ENCODE data around the gene RTKN.

The RTKN gene

DNA sequence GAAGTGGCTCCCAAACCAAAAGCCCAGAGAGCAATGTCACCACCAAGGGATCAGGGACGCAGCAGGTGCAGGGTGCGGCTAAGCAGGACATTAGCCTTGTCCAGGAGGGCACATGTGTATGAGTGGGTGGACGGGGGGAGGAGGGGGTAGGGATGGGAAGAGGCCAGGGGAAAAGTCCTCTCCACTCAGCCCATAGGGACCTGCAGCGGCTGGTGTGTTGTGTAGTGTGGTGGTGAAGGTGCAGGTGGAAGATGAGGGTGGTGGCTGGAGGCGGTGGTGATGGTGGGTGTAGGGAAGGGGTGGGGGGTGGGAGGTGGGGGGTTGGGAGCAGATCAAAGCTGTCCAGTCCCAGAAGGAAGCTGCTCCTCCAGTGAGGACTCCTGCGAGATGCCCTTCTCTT lies 24.0 kb downstream of the RTKN start:
- TF ChIP-seq ZC3H10 (CRISPR knock-in tag; IDR thresholded peaks at IDR 0.05) = no peak
- no peak for TF ChIP-seq ZNF70 (CRISPR knock-in tag; IDR thresholded peaks at IDR 0.05)
- no peak for TF ChIP-seq ISL1 (CRISPR knock-in tag; IDR thresholded peaks at IDR 0.05)
- no peak for TF ChIP-seq BACH2 (CRISPR knock-in tag; IDR thresholded peaks at IDR 0.05; ENCODE audit: borderline replicate concordance)
- no peak for ATAC-seq

DNA sequence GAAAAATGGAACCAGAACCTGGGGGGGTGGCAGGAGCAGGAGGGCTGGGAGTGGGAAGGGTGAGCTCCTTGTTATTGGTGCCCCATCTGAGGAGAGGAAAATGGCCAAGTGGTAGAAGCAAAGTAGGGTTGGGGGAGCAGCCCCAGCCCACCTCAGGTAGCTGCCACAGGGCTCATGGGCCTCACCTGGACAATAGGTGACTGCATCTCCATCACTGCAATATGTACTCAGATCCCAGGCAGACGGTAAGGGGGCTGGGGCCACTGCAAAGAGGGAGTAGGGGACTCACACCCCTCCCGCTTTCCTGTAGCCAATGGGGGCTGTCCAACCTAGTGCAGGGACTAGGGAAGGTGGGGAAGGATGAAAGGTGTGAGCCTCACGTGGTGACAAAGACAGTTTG lies 24.5 kb downstream of the RTKN start:
- no peak for TF ChIP-seq RARB (CRISPR knock-in tag; IDR thresholded peaks at IDR 0.05)
- no peak for TF ChIP-seq SNAI2 (CRISPR knock-in tag; IDR thresholded peaks at IDR 0.05)
- TF ChIP-seq ISL1 (CRISPR knock-in tag; IDR thresholded peaks at IDR 0.05) = no peak
- TF ChIP-seq CSDC2 (CRISPR knock-in tag; IDR thresholded peaks at IDR 0.05) = no peak
- TF ChIP-seq TCF4 (CRISPR knock-in tag; IDR thresholded peaks at IDR 0.05; ENCODE audit: borderline replicate concordance) = no peak
- no peak for TF ChIP-seq ARNTL (CRISPR knock-in tag; IDR thresholded peaks at IDR 0.05; ENCODE audit: borderline replicate concordance, low read depth)
- TF ChIP-seq, protein P1, sequence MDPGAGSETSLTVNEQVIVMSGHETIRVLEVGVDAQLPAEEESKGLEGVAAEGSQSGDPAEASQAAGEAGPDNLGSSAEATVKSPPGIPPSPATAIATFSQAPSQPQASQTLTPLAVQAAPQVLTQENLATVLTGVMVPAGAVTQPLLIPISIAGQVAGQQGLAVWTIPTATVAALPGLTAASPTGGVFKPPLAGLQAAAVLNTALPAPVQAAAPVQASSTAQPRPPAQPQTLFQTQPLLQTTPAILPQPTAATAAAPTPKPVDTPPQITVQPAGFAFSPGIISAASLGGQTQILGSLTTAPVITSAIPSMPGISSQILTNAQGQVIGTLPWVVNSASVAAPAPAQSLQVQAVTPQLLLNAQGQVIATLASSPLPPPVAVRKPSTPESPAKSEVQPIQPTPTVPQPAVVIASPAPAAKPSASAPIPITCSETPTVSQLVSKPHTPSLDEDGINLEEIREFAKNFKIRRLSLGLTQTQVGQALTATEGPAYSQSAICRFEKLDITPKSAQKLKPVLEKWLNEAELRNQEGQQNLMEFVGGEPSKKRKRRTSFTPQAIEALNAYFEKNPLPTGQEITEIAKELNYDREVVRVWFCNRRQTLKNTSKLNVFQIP (CRISPR knock-in tag; IDR thresholded peaks at IDR 0.05; ENCODE audit: borderline replicate concordance, low read depth) = no peak
- TF ChIP-seq ZNF70 (CRISPR knock-in tag; IDR thresholded peaks at IDR 0.05) = no peak
- TF ChIP-seq ZNF8 (CRISPR knock-in tag; IDR thresholded peaks at IDR 0.05) = no peak
- TF ChIP-seq, protein P2, sequence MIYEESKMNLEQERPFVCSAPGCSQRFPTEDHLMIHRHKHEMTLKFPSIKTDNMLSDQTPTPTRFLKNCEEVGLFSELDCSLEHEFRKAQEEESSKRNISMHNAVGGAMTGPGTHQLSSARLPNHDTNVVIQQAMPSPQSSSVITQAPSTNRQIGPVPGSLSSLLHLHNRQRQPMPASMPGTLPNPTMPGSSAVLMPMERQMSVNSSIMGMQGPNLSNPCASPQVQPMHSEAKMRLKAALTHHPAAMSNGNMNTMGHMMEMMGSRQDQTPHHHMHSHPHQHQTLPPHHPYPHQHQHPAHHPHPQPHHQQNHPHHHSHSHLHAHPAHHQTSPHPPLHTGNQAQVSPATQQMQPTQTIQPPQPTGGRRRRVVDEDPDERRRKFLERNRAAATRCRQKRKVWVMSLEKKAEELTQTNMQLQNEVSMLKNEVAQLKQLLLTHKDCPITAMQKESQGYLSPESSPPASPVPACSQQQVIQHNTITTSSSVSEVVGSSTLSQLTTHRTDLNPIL (CRISPR knock-in tag; IDR thresholded peaks at IDR 0.05; ENCODE audit: low read depth) = no peak
- no peak for TF ChIP-seq GLIS3 (CRISPR knock-in tag; IDR thresholded peaks at IDR 0.05)
- no peak for TF ChIP-seq ZNF565 (CRISPR knock-in tag; conservative IDR thresholded peaks at IDR 0.05; ENCODE audit: low read depth)
- TF ChIP-seq, protein P3, sequence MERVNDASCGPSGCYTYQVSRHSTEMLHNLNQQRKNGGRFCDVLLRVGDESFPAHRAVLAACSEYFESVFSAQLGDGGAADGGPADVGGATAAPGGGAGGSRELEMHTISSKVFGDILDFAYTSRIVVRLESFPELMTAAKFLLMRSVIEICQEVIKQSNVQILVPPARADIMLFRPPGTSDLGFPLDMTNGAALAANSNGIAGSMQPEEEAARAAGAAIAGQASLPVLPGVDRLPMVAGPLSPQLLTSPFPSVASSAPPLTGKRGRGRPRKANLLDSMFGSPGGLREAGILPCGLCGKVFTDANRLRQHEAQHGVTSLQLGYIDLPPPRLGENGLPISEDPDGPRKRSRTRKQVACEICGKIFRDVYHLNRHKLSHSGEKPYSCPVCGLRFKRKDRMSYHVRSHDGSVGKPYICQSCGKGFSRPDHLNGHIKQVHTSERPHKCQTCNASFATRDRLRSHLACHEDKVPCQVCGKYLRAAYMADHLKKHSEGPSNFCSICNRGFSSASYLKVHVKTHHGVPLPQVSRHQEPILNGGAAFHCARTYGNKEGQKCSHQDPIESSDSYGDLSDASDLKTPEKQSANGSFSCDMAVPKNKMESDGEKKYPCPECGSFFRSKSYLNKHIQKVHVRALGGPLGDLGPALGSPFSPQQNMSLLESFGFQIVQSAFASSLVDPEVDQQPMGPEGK (CRISPR knock-in tag; IDR thresholded peaks at IDR 0.05; ENCODE audit: borderline replicate concordance) = no peak
- TF ChIP-seq, protein P4, sequence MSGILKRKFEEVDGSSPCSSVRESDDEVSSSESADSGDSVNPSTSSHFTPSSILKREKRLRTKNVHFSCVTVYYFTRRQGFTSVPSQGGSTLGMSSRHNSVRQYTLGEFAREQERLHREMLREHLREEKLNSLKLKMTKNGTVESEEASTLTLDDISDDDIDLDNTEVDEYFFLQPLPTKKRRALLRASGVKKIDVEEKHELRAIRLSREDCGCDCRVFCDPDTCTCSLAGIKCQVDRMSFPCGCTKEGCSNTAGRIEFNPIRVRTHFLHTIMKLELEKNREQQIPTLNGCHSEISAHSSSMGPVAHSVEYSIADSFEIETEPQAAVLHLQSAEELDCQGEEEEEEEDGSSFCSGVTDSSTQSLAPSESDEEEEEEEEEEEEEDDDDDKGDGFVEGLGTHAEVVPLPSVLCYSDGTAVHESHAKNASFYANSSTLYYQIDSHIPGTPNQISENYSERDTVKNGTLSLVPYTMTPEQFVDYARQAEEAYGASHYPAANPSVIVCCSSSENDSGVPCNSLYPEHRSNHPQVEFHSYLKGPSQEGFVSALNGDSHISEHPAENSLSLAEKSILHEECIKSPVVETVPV (CRISPR knock-in tag; IDR thresholded peaks at IDR 0.05) = no peak
- no peak for TF ChIP-seq ZFP3 (CRISPR knock-in tag; IDR thresholded peaks at IDR 0.05)
- TF ChIP-seq BACH2 (CRISPR knock-in tag; IDR thresholded peaks at IDR 0.05; ENCODE audit: borderline replicate concordance) = no peak
- ATAC-seq = no peak

DNA sequence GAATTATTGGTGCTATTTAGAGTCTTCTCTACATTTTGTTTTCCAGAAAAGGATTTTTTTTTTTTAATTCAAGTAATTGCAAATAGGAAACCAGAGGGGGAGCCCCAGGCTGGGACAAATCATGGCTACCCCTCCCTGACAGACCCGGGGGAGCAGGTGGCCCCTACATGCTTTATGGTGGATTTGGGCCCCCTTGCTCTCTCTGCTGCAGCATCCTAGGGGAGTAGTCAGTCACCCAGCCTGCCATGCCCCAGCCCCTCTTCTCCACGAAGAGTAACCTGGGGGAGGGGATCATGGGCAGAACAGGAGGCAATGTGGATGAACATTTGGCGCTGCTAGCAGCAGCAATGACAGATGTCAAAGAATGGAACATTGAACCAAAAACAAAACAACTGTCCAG lies 25.0 kb downstream of the RTKN start:
- ATAC-seq = no peak
- TF ChIP-seq ZFP30 (CRISPR knock-in tag; IDR thresholded peaks at IDR 0.05) (no peak), CSDC2 (CRISPR knock-in tag; IDR thresholded peaks at IDR 0.05) (no peak), BACH2 (CRISPR knock-in tag; IDR thresholded peaks at IDR 0.05; ENCODE audit: borderline replicate concordance) (no peak), ZNF565 (CRISPR knock-in tag; conservative IDR thresholded peaks at IDR 0.05; ENCODE audit: low read depth) (no peak), ARNTL (CRISPR knock-in tag; IDR thresholded peaks at IDR 0.05; ENCODE audit: borderline replicate concordance, low read depth) (no peak), ZC3H10 (CRISPR knock-in tag; IDR thresholded peaks at IDR 0.05) (no peak), RARB (CRISPR knock-in tag; IDR thresholded peaks at IDR 0.05) (no peak)
- TF ChIP-seq, protein P4 (CRISPR knock-in tag; IDR thresholded peaks at IDR 0.05) = no peak

DNA sequence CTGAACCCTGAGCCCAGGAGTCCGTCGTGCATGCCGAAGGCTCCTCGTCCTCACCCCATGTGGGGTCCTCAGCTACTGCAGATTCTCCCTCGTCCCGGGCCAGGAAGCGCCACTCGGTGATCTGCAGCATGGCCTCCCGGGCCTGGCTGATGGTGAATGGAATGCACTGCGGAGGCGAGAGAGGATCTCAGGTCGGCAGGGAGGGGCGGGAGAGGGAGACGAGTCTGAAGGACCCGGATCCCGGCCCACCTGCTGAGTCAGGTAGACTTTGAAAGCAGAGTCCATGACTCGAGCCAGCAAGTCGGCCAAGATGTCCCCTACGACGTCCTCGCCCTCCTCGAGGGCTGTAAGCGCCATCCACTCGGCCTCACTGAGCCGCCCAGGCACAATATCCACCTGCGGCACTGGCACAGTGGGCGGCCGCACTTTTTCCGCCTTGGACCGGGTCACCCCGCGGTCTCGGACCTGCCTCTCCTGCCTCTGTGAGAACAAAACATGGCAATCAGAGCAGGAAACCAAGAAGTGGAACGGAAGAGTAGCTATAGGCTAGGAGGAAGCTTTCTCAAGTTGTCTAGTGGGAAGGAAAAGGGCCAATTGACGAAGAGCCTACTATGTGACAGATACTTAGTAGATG lies 25.9 kb downstream of the RTKN start:
- TF ChIP-seq SNAI2 (CRISPR knock-in tag; IDR thresholded peaks at IDR 0.05) (no peak), ZNF70 (CRISPR knock-in tag; IDR thresholded peaks at IDR 0.05) (no peak), ISL1 (CRISPR knock-in tag; IDR thresholded peaks at IDR 0.05) (no peak), CSDC2 (CRISPR knock-in tag; IDR thresholded peaks at IDR 0.05) (no peak), BACH2 (CRISPR knock-in tag; IDR thresholded peaks at IDR 0.05; ENCODE audit: borderline replicate concordance) (no peak), GLIS3 (CRISPR knock-in tag; IDR thresholded peaks at IDR 0.05) (no peak), ZNF565 (CRISPR knock-in tag; conservative IDR thresholded peaks at IDR 0.05; ENCODE audit: low read depth) (no peak), OSR1 (CRISPR knock-in tag; IDR thresholded peaks at IDR 0.05) (no peak), ZNF8 (CRISPR knock-in tag; IDR thresholded peaks at IDR 0.05) (no peak), ZC3H10 (CRISPR knock-in tag; IDR thresholded peaks at IDR 0.05) (no peak), PPARA (CRISPR knock-in tag; IDR thresholded peaks at IDR 0.05; ENCODE audit: borderline replicate concordance) (no peak)
- TF ChIP-seq, protein P5, sequence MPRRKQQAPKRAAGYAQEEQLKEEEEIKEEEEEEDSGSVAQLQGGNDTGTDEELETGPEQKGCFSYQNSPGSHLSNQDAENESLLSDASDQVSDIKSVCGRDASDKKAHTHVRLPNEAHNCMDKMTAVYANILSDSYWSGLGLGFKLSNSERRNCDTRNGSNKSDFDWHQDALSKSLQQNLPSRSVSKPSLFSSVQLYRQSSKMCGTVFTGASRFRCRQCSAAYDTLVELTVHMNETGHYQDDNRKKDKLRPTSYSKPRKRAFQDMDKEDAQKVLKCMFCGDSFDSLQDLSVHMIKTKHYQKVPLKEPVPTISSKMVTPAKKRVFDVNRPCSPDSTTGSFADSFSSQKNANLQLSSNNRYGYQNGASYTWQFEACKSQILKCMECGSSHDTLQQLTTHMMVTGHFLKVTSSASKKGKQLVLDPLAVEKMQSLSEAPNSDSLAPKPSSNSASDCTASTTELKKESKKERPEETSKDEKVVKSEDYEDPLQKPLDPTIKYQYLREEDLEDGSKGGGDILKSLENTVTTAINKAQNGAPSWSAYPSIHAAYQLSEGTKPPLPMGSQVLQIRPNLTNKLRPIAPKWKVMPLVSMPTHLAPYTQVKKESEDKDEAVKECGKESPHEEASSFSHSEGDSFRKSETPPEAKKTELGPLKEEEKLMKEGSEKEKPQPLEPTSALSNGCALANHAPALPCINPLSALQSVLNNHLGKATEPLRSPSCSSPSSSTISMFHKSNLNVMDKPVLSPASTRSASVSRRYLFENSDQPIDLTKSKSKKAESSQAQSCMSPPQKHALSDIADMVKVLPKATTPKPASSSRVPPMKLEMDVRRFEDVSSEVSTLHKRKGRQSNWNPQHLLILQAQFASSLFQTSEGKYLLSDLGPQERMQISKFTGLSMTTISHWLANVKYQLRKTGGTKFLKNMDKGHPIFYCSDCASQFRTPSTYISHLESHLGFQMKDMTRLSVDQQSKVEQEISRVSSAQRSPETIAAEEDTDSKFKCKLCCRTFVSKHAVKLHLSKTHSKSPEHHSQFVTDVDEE (CRISPR knock-in tag; IDR thresholded peaks at IDR 0.05) = no peak
- TF ChIP-seq, protein P2 (CRISPR knock-in tag; IDR thresholded peaks at IDR 0.05; ENCODE audit: low read depth) = no peak

More for the DNA sequence above, 25.9 kb downstream of the RTKN start:
- no peak for ATAC-seq
